SK-N-SH treated with all-trans-retinoic acid at 6 μM for 48 hours (cell line): ENCODE results near the gene SDK1.

ENCODE experiments used
- ATAC-seq: fragments of 200-7000 bp; cut with Tn5 transposase; 3 replicates; pipeline ENCODE4 v1.9.1; 2020; ENCODE audit warnings: mild to moderate bottlenecking, moderate library complexity
- ARNTL ChIP-seq: fragments of 450-650 bp; formaldehyde crosslinking; IDR thresholded peaks from 2 replicates; pipeline ENCODE4 v1.5.0; 2020; ENCODE audit warnings: low read depth, mild to moderate bottlenecking, moderate library complexity, borderline replicate concordance
- BACH2 ChIP-seq: fragments of 250-450 bp; sonication (Bioruptor Pico); IDR thresholded peaks from 2 replicates; pipeline ENCODE4 v1.9.0; 2021; ENCODE audit warnings: mild to moderate bottlenecking, borderline replicate concordance
- CSDC2 ChIP-seq: fragments of 250-450 bp; sonication (Bioruptor Pico); IDR thresholded peaks from 2 replicates; pipeline ENCODE4 v1.5.0; 2020; ENCODE audit warnings: mild to moderate bottlenecking, moderate library complexity
- ESRRG ChIP-seq: fragments of 250-450 bp; sonication (Bioruptor Pico); IDR thresholded peaks from 2 replicates; pipeline ENCODE4 v1.6.1; 2021; ENCODE audit warnings: mild to moderate bottlenecking
- GLIS3 ChIP-seq: fragments of 250-450 bp; sonication (Bioruptor Pico); IDR thresholded peaks from 2 replicates; pipeline ENCODE4 v1.5.0; 2020; ENCODE audit warnings: mild to moderate bottlenecking, moderate library complexity
- OSR1 ChIP-seq: fragments of 250-450 bp; sonication (Bioruptor Pico); IDR thresholded peaks from 2 replicates; pipeline ENCODE4 v1.8.0; 2022; ENCODE audit warnings: moderate library complexity, mild to moderate bottlenecking, inconsistent platforms
- PPARA ChIP-seq: fragments of 250-450 bp; sonication (Bioruptor Pico); IDR thresholded peaks from 2 replicates; pipeline ENCODE4 v1.5.0; 2020; ENCODE audit warnings: mild to moderate bottlenecking, borderline replicate concordance
- RARB ChIP-seq: fragments of 250-450 bp; sonication (Bioruptor Pico); IDR thresholded peaks from 2 replicates; pipeline ENCODE4 v1.8.0; 2021; ENCODE audit warnings: mild to moderate bottlenecking, moderate library complexity
- SNAI2 ChIP-seq: fragments of 250-450 bp; sonication (Bioruptor Pico); IDR thresholded peaks from 2 replicates; pipeline ENCODE4 v1.5.0; 2020; ENCODE audit warnings: mild to moderate bottlenecking, moderate library complexity
- TCF4 ChIP-seq: fragments of 250-450 bp; sonication (Bioruptor Pico); IDR thresholded peaks from 2 replicates; pipeline ENCODE4 v1.8.0; 2021; ENCODE audit warnings: mild to moderate bottlenecking, moderate library complexity, borderline replicate concordance
- TOX ChIP-seq: fragments of 250-450 bp; sonication (Bioruptor Pico); IDR thresholded peaks from 2 replicates; pipeline ENCODE4 v1.8.0; 2021; ENCODE audit warnings: mild to moderate bottlenecking, moderate library complexity, borderline replicate concordance
- ZC3H10 ChIP-seq: fragments of 250-450 bp; sonication (Bioruptor Pico); IDR thresholded peaks from 2 replicates; pipeline ENCODE4 v1.5.1; 2021; ENCODE audit warnings: mild to moderate bottlenecking, moderate library complexity
- ZFP30 ChIP-seq: fragments of 450-650 bp; formaldehyde crosslinking; IDR thresholded peaks from 2 replicates; pipeline ENCODE4 v1.5.0; 2022; ENCODE audit warnings: mild to moderate bottlenecking, moderate library complexity
- ZNF565 ChIP-seq: fragments of 450-650 bp; formaldehyde crosslinking; conservative IDR thresholded peaks from 2 replicates; pipeline ENCODE4 v1.5.0; 2020; ENCODE audit warnings: low read depth, mild to moderate bottlenecking, moderate library complexity
- ZNF70 ChIP-seq: fragments of 450-650 bp; formaldehyde crosslinking; IDR thresholded peaks from 2 replicates; pipeline ENCODE4 v1.5.0; 2020; ENCODE audit warnings: mild to moderate bottlenecking, moderate library complexity
- ZNF8 ChIP-seq: fragments of 450-650 bp; formaldehyde crosslinking; IDR thresholded peaks from 2 replicates; pipeline ENCODE4 v1.5.0; 2020; ENCODE audit warnings: mild to moderate bottlenecking, moderate library complexity
- TF ChIP-seq, protein P1 (sequence below): fragments of 250-450 bp; sonication (Bioruptor Pico); IDR thresholded peaks from 2 replicates; pipeline ENCODE4 v1.5.1; 2021; ENCODE audit warnings: mild to moderate bottlenecking, moderate library complexity
- TF ChIP-seq, protein P2 (sequence below): fragments of 250-450 bp; sonication (Bioruptor Pico); IDR thresholded peaks from 2 replicates; pipeline ENCODE4 v1.8.0; 2021; ENCODE audit warnings: low read depth, mild to moderate bottlenecking, moderate library complexity, borderline replicate concordance
- TF ChIP-seq, protein P3 (sequence below): fragments of 250-450 bp; sonication (Bioruptor Pico); IDR thresholded peaks from 2 replicates; pipeline ENCODE4 v1.5.1; 2020; ENCODE audit warnings: low read depth, mild to moderate bottlenecking, moderate library complexity
- TF ChIP-seq, protein P4 (sequence below): fragments of 250-450 bp; sonication (Bioruptor Pico); IDR thresholded peaks from 2 replicates; pipeline ENCODE4 v1.8.0; 2020; ENCODE audit warnings: mild to moderate bottlenecking, moderate library complexity, borderline replicate concordance
- TF ChIP-seq, protein P5 (sequence below): fragments of 250-450 bp; sonication (Bioruptor Pico); IDR thresholded peaks from 2 replicates; pipeline ENCODE4 v1.5.0; 2020; ENCODE audit warnings: mild to moderate bottlenecking, moderate library complexity

The SDK1 gene

DNA sequence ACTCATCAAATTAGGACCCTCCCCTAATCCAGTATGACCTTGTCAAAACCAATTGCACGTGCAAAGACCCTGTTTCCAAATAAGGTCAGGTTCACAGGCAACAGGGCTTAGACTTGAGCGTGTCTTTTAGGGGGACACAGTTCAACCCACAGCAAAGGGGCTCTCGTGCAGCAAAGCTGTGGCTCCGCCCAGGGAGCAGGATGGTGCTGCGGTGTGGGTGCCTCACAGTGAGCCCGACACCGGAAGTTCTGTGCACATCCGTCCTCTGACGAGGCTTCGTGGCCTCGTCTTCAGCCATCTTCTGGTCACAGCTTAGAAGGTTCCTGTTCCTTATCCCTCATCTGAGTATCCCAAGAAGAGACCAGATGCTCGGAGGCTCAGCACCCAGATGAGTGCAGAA is 871.8 kb downstream of the SDK1 start:
- no peak for ATAC-seq
- TF ChIP-seq, protein P1, sequence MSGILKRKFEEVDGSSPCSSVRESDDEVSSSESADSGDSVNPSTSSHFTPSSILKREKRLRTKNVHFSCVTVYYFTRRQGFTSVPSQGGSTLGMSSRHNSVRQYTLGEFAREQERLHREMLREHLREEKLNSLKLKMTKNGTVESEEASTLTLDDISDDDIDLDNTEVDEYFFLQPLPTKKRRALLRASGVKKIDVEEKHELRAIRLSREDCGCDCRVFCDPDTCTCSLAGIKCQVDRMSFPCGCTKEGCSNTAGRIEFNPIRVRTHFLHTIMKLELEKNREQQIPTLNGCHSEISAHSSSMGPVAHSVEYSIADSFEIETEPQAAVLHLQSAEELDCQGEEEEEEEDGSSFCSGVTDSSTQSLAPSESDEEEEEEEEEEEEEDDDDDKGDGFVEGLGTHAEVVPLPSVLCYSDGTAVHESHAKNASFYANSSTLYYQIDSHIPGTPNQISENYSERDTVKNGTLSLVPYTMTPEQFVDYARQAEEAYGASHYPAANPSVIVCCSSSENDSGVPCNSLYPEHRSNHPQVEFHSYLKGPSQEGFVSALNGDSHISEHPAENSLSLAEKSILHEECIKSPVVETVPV (CRISPR knock-in tag), result no peak
- TF ChIP-seq ESRRG (no peak), ARNTL (no peak), TOX (no peak), ZNF8 (CRISPR knock-in tag) (no peak), PPARA (CRISPR knock-in tag) (no peak)
- TF ChIP-seq, protein P2, sequence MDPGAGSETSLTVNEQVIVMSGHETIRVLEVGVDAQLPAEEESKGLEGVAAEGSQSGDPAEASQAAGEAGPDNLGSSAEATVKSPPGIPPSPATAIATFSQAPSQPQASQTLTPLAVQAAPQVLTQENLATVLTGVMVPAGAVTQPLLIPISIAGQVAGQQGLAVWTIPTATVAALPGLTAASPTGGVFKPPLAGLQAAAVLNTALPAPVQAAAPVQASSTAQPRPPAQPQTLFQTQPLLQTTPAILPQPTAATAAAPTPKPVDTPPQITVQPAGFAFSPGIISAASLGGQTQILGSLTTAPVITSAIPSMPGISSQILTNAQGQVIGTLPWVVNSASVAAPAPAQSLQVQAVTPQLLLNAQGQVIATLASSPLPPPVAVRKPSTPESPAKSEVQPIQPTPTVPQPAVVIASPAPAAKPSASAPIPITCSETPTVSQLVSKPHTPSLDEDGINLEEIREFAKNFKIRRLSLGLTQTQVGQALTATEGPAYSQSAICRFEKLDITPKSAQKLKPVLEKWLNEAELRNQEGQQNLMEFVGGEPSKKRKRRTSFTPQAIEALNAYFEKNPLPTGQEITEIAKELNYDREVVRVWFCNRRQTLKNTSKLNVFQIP (CRISPR knock-in tag), result no peak

DNA sequence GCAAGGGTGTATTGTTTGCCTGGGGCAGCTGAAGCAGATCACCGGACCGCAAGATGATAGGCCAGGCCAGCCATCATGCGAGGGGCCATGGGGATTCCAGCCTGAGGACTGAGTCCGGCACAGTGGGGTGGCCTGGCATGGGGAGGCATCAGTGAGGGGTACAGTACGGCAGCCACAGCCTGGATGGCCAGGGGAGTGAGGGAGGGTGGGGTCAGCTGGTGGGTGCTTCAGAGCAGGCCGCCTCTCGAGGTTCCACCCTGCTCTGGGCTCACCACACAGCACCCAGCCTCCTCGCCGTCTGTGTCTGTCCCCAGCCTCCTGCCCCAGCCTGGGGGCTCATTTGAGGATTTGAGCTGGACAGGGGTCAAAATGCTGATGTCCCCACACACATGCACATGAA is 872.6 kb downstream of the SDK1 start:
- no peak for ATAC-seq
- no peak for TF ChIP-seq ZC3H10 (CRISPR knock-in tag)
- TF ChIP-seq ZNF70 (CRISPR knock-in tag), result no peak
- no peak for TF ChIP-seq GLIS3 (CRISPR knock-in tag)
- no peak for TF ChIP-seq BACH2
- no peak for TF ChIP-seq TCF4 (CRISPR knock-in tag)
- TF ChIP-seq, protein P3, sequence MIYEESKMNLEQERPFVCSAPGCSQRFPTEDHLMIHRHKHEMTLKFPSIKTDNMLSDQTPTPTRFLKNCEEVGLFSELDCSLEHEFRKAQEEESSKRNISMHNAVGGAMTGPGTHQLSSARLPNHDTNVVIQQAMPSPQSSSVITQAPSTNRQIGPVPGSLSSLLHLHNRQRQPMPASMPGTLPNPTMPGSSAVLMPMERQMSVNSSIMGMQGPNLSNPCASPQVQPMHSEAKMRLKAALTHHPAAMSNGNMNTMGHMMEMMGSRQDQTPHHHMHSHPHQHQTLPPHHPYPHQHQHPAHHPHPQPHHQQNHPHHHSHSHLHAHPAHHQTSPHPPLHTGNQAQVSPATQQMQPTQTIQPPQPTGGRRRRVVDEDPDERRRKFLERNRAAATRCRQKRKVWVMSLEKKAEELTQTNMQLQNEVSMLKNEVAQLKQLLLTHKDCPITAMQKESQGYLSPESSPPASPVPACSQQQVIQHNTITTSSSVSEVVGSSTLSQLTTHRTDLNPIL, result no peak
- TF ChIP-seq, protein P2 (CRISPR knock-in tag), result no peak
- TF ChIP-seq ZFP30 (CRISPR knock-in tag), result no peak
- no peak for TF ChIP-seq OSR1
- TF ChIP-seq, protein P4, sequence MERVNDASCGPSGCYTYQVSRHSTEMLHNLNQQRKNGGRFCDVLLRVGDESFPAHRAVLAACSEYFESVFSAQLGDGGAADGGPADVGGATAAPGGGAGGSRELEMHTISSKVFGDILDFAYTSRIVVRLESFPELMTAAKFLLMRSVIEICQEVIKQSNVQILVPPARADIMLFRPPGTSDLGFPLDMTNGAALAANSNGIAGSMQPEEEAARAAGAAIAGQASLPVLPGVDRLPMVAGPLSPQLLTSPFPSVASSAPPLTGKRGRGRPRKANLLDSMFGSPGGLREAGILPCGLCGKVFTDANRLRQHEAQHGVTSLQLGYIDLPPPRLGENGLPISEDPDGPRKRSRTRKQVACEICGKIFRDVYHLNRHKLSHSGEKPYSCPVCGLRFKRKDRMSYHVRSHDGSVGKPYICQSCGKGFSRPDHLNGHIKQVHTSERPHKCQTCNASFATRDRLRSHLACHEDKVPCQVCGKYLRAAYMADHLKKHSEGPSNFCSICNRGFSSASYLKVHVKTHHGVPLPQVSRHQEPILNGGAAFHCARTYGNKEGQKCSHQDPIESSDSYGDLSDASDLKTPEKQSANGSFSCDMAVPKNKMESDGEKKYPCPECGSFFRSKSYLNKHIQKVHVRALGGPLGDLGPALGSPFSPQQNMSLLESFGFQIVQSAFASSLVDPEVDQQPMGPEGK (CRISPR knock-in tag), result no peak
- no peak for TF ChIP-seq CSDC2
- TF ChIP-seq, protein P5, sequence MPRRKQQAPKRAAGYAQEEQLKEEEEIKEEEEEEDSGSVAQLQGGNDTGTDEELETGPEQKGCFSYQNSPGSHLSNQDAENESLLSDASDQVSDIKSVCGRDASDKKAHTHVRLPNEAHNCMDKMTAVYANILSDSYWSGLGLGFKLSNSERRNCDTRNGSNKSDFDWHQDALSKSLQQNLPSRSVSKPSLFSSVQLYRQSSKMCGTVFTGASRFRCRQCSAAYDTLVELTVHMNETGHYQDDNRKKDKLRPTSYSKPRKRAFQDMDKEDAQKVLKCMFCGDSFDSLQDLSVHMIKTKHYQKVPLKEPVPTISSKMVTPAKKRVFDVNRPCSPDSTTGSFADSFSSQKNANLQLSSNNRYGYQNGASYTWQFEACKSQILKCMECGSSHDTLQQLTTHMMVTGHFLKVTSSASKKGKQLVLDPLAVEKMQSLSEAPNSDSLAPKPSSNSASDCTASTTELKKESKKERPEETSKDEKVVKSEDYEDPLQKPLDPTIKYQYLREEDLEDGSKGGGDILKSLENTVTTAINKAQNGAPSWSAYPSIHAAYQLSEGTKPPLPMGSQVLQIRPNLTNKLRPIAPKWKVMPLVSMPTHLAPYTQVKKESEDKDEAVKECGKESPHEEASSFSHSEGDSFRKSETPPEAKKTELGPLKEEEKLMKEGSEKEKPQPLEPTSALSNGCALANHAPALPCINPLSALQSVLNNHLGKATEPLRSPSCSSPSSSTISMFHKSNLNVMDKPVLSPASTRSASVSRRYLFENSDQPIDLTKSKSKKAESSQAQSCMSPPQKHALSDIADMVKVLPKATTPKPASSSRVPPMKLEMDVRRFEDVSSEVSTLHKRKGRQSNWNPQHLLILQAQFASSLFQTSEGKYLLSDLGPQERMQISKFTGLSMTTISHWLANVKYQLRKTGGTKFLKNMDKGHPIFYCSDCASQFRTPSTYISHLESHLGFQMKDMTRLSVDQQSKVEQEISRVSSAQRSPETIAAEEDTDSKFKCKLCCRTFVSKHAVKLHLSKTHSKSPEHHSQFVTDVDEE (CRISPR knock-in tag), result no peak
- no peak for TF ChIP-seq ARNTL
- no peak for TF ChIP-seq PPARA (CRISPR knock-in tag)
- TF ChIP-seq ZNF8 (CRISPR knock-in tag), result no peak
- TF ChIP-seq RARB, result no peak
- no peak for TF ChIP-seq SNAI2 (CRISPR knock-in tag)
- TF ChIP-seq ZNF565 (CRISPR knock-in tag), result no peak
- no peak for TF ChIP-seq ESRRG

DNA sequence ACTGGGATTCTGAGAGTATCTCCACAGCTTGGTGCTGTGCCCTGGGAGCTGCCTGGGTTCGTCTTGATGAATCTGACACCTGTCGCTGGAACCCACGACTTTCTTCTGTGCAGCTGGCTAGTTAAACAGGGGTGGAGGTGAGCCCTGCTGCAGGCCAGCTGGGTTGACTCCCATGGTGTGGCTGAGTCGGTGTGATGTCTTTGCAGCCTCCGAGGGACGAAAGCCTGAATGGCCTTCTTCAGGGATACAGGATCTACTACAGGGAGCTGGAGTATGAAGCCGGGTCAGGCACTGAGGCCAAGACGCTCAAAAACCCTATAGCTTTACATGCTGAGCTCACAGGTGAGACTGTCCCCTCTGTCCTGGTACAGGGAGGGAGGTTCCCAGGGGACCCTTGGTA is 873.0 kb downstream of the SDK1 start:
- no peak for TF ChIP-seq PPARA (CRISPR knock-in tag)
- TF ChIP-seq RARB, result no peak
- no peak for TF ChIP-seq ZC3H10 (CRISPR knock-in tag)
- no peak for TF ChIP-seq ESRRG
- TF ChIP-seq ZFP30 (CRISPR knock-in tag), result no peak
- TF ChIP-seq ARNTL, result no peak
- TF ChIP-seq, protein P2 (CRISPR knock-in tag), result no peak
- no peak for TF ChIP-seq ZNF565 (CRISPR knock-in tag)
- no peak for TF ChIP-seq TOX
- no peak for ATAC-seq
